Midbrain (tissue), 1 donor: ENCODE results near the gene MS4A1.
"Not testable (repeated sequence)": the region's sequence is repeated elsewhere in the genome, so short reads cannot be mapped to it uniquely, and the experiment has no call there.

ENCODE experiments used
- DNase-seq: peaks from one replicate; lab custom pipeline; 2025; lab: John Stamatoyannopoulos, UW

Gene MS4A1

DNA sequence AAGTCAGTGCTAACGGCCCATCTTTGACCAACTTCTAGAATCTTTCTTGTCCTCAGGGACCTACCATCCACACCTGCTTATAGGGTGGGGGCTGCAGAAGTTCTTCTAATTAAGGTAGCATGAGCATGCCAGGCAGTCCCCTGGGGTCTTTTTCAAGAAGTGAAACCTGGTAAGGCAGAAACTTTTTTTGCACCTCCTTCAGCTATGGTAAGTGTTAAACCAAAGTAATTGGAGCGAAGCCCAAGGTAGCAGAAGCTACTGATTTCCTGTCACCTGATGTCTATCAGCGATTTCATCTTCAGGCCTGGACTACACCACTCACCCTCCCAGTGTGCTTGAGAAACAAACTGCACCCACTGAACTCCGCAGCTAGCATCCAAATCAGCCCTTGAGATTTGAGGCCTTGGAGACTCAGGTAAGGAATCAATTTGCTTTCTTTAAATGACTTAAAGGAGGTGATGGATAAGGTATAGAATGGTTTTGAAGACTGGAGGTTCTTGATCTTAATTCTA, at the start of gene MS4A1:
TSS of gene MS4A1 (plus strand) at position 317 of the 512 bp plus-strand sequence. CDS start 6,528 bp downstream, outside the sequence.
- DNase-seq, result no peak

DNA sequence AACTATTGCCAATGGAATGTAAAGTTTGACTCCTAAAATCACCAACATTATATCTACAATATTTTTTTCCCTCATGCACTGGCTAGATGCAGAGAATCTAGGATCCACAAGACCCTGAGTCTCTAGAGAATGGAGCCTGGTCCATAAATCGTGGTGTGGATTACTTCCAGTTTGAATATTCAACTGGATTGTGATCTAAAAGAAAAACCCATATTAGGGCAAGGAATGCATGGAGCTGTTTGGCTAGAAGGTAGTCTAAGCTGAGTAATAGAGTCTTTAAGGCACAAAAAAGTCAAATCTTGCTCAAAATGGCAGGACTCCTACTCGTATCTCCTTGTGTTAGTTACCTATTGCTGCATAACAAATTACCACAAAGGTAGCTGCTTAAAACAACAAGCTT, 35.6 kb upstream of the MS4A1 start:
- DNase-seq, result no peak

DNA sequence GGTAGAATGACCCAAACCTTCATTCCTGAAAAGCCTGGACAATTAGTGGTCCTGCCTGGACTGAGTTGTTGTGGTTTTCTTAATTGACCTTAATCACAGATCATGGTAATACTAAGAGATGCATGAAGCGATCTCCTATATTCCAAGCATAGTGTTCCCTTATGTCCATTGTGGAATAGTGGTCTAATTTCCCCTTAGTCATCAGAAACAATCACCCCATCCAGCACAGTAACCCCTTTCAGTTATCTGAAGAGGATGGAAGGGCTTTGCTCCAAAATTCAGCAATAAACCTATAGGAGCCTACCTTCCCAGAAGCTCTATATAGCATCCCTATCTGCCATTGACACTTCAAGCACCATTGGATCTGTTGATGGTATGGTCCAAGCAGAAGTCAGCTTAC, 33.0 kb upstream of the MS4A1 start:
- no peak for DNase-seq

DNA sequence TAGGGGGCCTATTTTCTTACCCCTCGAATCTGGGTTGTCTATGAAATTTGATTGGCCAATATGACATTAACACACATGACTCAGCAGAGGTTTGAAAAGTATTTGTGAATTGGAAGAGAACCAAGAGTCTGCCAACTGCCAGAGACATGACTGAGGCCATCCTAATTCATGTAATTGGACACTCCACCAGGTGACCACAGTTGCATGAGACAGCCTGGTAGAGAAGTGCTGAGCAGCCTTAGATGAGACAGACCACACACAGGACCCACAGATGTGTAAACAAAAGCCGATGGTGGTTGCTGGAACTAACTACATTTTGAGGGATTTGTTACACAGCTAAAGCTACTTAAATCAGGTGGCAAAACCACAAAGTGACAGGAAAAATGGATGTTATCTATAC, 27.1 kb upstream of the MS4A1 start:
- no peak for DNase-seq

DNA sequence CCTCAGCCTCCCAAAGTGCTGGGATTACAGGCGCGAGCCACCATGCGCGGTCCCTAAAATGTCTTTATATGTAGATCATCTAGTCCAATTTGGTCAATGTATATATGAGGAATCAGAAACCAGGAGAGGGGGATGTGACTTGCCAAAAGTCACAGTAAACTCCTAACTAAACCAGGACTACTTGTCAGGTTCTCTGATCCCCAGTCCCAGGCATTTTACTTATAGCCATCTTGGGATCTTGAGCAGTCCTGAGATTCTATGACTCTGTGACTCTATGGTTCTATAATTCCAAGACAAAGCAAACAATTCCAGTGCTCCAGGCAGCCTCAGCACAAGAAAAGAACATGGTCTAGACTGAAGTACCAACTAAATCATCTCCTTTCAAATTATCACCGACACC, 26.4 kb upstream of the MS4A1 start, which contains the start of gene MS4A5:
TSS of gene MS4A5 (plus strand) at position 301 of the 400 bp plus-strand sequence. CDS start 103 bp downstream, outside the sequence.
- no peak for DNase-seq

DNA sequence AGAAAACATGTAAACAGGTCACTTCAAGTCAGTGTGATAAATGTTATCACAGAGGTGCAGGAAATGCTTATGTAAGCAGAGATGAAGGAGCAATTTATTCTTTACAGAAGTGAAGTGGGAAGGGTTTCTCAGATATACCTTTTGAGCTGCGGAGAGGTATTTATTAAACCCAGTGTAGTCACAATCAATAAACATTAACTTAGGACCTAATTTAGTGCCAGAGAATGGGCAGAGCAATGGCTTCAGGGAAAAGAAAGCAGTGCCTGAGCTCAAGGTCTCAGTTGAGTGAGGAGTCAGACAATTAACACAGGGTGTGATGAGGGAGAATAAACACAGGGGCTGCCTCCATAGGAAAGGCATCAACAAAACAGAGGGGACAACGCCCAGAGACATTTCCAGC, 24.4 kb upstream of the MS4A1 start:
- DNase-seq, result no peak

DNA sequence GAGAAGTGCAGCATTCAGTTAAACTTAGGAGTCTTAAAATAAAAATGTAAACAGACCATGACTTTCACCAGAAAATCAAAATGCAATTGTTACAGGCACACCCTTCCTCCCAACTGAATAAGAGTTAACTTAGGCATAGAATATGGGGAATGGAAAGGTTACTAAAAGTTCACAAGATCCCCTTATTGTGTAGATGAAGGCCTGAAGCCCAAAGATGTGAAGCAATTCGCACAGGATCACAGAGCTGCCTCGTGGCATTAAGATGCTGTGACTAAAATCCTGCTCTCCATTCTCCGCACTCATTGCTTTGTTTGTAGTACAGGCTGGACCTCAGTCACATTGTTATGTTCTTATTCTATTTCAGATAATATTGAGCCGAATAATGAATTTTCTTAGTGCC, 22.2 kb upstream of the MS4A1 start:
- DNase-seq, result no peak

DNA sequence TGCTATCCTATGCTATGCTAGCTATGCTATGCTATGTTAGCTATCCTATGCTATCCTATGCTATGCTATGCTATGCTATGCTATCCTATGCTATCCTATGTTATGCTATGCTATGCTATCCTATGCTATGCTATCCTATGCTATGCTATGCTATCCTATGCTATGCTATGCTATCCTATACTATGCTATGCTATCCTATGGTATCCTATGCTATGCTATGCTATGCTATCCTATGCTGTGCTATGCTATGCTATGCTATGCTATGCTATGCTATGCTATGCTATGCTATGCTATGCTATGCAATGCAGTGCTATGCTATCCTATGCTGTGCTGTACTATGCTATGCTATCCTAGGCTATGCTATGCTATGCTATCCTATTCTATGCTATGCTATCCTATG, 8.6 kb upstream of the MS4A1 start:
- no peak for DNase-seq

DNA sequence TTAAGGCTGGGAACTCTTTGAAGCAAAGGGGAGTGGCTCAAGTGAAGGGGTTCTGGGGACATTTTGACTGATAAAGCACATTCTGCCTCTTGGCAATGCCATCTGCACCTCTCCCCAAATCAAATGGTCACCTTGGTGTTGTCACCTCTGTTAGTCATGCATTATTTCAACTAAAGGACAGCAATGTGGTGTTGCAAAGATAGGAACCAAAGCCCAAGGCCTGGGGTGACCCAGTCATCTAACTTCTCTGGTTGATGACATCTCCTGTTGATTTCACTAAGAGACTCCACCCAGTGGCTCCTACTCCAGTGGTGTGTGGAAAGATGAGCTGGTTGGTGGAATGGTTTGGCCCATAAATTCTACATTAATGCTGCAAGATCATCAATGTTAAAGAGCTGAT, 7.8 kb upstream of the MS4A1 start:
- no peak for DNase-seq

DNA sequence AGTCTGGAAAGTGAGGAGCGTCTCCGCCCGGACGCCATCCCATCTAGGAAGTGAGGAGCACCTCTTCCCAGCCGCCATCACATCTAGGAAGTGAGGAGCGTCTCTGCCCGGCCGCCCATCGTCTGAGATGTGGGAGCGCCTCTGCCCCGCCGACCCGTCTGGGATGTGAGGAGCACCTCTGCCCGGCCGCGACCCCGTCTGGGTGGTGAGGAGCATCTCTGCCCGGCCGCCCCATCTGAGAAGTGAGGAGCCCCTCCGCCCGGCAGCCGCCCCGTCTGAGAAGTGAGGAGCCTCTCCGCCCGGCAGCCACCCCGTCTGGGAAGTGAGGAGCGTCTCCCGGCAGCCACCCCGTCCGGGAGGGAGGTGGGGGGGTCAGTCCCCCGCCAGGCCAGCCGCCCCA, 4.5 kb upstream of the MS4A1 start:
- not testable (repeated sequence) for DNase-seq

DNA sequence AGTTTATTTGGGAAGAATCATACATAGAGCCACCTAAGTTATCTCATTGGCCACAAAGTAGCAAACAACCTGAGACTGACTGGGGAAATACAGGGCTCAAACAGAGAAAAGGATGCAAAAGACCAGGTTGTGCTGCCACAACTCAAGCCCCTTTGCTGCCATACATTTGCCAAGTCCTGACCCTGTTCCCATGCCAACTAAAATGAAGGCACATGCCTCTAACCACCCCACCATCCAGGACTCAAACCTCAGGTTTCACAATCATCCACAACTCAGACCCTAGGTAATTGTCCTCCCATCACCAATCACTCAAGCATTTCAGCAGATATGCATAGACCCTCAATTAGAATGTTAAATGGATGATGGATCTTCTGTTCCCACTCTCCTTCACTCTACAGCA, 1.4 kb upstream of the MS4A1 start:
- DNase-seq, result no peak

DNA sequence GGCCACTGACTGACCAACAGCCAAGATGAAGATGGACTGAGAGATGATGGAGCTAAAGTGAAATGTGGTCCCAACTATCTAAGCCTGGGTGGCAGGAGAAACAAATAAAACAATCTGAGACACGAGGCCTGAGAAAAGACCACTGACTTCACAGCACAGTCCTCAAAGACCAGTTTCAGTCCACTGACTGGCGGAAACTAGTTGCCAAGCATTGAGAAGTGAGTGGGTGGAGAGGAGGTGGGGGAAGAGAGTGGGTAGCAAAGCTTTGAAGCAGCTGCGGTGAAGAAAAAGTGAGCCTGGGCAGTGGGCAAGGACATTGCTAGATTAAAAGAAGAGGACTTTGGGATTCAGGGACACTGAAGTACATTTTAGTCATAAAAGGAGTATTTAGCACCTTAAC, 1.9 kb downstream of the MS4A1 start:
- DNase-seq, result no peak

DNA sequence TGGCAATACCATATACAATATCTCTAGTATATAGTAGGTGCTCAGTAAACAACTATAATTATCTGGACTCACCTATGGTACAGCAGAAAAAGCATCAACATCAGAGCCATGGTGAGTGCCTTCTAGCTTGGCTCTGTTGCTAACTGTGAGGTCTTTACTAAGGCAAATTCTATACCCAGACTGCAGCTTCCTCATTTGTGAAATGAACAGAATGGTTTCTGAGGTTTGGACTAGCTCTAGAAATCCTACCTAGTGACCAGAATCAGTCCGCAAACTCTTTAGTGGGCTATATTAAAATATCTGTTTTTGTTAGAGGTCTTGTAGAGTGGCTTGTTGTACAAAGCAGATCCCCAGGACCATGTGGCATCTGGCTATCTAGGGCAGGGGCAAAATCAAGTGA, 3.7 kb downstream of the MS4A1 start:
- no peak for DNase-seq

DNA sequence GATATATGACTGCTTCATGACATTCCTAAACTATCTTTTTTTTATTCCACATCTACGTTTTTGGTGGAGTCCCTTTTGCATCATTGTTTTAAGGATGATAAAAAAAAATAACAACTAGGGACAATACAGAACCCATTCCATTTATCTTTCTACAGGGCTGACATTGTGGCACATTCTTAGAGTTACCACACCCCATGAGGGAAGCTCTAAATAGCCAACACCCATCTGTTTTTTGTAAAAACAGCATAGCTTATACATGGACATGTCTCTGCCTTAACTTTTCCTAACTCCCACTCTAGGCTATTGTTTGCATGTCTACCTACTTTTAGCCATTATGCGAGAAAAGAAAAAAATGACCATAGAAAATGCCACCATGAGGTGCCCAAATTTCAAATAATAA, 13.2 kb downstream of the MS4A1 start:
- DNase-seq, result no peak

DNA sequence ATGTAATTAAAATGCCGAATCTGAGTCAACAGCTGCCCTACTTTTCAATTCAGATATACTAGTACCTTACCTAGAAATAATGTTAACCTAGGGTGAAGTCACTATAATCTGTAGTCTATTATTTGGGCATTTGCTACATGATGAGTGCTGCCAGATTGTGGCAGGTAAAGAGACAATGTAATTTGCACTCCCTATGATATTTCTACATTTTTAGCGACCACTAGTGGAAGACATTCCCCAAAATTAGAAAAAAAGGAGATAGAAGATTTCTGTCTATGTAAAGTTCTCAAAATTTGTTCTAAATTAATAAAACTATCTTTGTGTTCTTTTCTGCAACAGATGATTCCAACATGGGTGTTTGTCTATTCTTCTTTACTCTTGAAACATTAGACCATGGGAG, 14.1 kb downstream of the MS4A1 start:
- DNase-seq, result no peak

DNA sequence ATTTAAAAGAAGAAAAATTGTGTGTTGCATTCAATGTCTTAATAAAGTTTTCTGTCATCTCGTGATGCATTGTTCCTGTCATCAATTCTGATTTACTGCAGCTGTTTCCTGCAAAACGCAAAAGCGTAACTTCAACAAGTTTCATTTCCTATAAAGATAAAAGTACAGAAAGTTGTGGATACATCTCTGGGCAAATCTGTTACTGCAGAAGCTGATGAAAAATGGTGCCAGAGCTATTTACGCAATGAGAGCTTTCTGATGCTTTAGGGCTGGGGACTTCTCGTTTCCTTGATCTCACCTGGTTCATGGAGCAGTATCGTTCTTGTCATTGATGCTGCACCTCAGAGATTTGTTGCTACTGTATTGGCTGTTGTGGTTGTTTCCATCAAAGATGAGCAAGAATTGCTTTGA, 21.4 kb downstream of the MS4A1 start:
- no peak for DNase-seq

DNA sequence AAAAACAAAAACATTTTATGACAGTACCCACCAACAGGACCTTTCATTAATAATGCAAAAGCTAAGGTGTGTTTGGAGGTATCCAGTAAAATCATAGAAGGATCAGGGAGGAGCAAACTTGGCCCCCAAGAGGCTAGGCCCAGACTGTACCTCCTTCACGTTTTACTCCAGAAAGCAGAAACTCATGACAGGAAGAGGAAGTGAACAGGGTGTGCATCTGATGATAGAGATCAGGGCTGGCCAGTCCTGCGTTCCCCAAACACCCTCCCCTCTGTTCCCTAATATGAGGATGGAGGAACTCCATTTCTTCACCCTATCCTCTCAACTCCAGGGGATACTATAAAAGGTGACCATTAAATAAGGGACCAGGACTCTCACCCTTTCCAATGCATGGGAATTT, 26.7 kb downstream of the MS4A1 start:
- no peak for DNase-seq

DNA sequence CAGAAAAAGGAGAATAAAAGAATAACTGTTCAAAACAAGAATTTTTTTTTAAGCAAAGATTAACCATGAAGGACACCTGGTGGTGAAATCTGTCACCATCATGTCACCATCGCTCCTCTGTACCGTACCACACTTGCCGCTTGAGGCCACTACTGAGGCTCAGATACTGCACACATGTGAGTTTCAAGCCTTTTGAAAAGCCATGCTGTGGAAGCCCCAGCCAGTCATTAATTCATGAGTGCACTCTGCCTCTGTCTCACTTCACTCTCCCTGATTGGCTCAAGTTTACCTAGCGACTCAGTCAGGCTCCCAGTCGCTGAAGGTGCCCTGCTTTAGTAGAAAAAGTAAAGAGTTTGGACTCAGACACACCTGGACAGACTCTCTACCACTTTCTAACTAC, 30.3 kb downstream of the MS4A1 start:
- no peak for DNase-seq

DNA sequence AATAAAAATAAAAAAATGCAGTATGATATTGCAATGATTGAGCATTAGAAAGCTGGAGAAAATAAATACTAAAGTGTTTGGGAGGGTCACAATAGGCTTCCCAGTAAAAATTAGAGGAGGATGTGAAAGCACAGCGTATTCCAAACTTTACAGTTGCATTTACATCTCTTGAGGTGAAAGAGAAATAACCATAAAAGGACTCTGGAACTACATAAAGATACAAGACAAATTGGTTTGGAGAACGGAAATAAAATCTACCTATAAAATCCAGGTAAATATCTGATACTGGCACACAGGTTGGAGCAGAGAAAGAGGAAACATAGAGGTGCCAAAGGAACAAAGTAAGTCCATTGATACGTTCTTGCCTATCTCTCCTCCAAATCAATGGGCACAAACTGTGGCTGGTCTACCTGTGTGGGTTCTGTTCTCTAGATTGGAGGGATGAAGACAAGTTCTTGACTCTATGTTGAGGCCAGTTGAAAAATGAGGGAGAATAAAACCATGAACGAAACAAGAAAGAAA, 36.9 kb downstream of the MS4A1 start, which contains the start of gene MS4A12:
TSS of gene MS4A12 (plus strand) at position 291 of the 522 bp plus-strand sequence. CDS start 4,541 bp downstream, outside the sequence.
- DNase-seq, result no peak

DNA sequence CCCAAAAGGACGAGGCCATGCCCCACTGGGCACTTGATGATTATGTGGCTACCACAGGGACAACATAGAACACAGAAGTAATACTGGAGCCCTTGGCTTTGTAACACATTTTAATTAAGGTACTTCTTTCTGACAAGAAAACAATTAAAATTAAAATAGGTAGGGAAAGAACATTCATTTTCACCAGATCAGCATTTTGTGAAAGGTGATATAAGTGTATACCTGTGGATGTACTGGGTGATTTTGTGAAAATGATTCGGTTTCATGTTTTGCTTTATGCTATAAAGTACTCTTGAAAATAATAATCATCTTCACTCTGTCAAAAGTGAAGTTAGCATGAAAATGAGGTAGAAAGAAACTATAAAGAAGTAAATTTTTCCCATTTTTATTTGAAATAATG, 37.8 kb downstream of the MS4A1 start:
- DNase-seq, result no peak

DNA sequence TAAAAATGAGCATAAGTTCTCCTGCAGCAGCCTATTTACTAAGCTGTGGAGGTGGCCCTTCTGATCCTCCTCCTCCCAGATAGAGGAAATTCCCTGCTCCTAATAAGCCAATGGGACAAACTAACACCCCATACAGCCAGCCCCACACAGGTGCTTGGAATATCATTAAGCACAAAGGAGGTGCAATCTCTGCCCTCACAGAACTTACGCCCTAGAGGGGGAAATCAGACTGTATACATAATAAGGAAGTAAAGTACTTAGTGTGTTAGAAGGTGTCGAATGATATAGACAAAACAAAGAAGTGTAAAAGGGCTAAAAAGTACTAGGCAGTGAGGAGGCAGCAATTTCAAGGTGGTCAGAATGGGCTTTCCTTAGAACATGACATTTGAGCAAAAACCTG, 42.8 kb downstream of the MS4A1 start:
- no peak for DNase-seq

DNA sequence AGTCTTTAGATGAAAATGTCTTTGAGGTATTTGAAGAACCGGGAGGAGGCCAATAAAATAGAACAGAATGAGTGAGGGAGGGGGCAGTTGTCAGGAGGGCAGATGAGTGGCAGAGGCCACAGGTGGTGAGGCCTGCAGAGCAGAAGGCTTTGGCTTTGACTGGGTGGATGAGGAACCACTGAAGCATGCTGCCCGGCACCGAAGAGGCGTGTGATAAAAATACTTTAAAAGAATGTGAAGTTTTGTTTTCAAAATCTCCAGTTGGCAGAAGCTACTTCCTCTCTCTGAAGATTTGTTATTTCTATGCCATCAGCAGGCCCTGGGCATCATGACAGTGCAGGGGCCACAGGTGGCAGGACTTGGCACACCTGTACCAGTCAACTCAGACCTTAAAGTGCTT, 43.2 kb downstream of the MS4A1 start:
- DNase-seq, result no peak

DNA sequence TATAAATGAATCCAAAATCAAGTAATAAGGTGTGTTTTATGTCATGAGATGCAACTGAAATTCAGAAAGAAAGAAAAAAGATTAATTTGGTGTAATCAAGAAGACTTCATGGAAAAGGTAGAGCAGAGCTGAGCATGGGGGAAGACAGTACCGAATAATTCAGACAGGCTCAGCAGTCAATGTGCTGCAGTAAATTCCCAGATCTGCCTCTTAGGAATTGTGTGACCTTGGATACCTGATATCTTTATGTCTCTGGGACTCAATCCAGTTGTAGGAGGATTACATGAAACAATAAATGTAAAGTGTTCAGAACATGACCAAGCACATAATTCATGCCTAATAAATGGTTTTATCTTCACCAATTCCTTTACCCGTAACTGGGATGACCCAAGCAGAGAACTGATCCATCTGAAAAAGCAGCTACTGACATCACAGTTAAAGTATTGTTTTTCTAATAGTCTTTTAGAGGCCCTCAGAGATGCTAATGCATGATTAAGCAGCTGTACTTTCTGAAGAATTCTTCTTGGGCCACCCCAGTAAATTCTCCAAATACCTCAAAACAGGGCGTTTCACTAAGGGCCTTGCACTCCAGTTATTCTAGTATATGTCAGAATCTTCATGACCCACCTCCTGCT, 44.7 kb downstream of the MS4A1 start:
- DNase-seq, result no peak

DNA sequence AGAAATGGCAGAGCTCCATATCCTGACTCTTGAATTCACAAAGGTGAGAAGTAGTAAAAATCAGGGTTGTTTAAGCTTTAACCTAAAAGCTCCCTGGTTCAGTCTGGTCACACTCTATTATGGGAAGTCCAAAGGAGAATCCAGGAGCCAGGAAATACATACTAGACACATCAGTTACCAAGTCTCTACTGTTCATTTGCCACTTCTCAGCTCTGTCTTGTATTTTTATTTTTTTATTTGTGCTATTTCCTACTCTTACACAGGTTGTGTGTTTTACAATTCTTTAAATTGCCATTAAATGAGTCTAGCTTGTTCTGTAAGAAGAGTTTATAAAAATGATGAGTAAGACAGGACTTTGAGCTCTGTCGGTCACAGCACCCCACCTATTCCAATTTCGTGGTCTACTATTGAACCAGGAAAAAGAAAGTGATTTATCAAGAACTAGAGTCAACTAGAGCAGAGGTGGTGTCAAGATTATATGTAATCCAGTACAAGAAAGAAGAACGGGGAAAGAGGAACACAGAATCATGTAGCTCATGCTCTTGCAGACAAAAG, 46.7 kb downstream of the MS4A1 start:
- DNase-seq, result no peak
